Vagina (tissue), 2 donors: Measurements from ENCODE around the gene SMOC1.

Source experiments
- CTCF ChIP-seq, 3 experiments: fragments of 450-650 bp in 2 of 3; fragments of 200-600 bp in 1 of 3; sonication (generic) in 1 of 3; IDR thresholded peaks; one replicate each; pipeline ENCODE4 v1.5.1; 2017 to 2019; ENCODE audit warnings: antibody characterized with exemption in 3 of 3, mild to moderate bottlenecking in 2 of 3, moderate library complexity in 2 of 3
- POLR2A ChIP-seq, 2 donors: fragments of 450-650 bp; IDR thresholded peaks; one replicate each; pipeline ENCODE4 v1.6.1; 2017; ENCODE audit warnings: antibody characterized with exemption in 2 of 2, mild to moderate bottlenecking in 2 of 2, moderate library complexity in 2 of 2

- TF ChIP-seq CTCF (IDR thresholded peaks at IDR 0.05) (no peak), POLR2A (IDR thresholded peaks at IDR 0.05) (no peak)
Measured at GRCh38 chr14:69955855-69956845, 76.9 kb downstream of the SMOC1 start.
